GM21526 (cell line): ENCODE results near the gene ANKRD62.
"Not testable (repeated sequence)": the region's sequence is repeated elsewhere in the genome, so short reads cannot be mapped to it uniquely, and the experiment has no call there.

Experiments
- ATAC-seq: cut with Tn5 transposase; IDR thresholded peaks from one replicate; pipeline ENCODE4 v1.9.1; 2021; ENCODE audit warnings: moderate library complexity; ENCODE audit not compliant: unreplicated experiment, low FRiP score

ANKRD62 gene

GRCh38 chr18:12091538-12092141 lies 2.0 kb upstream of the ANKRD62 start:
- no peak for ATAC-seq

GRCh38 chr18:12092398-12093229 lies 1.0 kb upstream of the ANKRD62 start:
- no peak for ATAC-seq

DNA sequence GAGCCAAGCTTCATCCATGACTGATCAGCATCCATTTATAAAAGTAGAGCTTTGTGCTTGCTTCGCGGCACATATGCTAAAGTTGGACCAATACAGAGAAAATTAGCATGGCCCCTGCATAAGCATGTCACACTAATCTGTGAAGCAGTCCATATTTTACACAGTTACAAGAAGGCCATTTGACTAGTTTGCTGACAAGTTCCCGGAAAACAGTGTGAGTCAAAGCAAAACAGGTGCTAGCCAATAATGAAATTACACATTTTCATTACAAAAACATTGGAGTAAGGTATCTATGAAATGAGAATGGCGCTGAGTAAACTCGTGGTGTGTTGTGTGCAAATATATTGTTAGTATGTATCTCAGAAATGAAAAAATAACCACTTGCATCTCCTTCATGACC lies 4.7 kb downstream of the ANKRD62 start:
- no peak for ATAC-seq

DNA sequence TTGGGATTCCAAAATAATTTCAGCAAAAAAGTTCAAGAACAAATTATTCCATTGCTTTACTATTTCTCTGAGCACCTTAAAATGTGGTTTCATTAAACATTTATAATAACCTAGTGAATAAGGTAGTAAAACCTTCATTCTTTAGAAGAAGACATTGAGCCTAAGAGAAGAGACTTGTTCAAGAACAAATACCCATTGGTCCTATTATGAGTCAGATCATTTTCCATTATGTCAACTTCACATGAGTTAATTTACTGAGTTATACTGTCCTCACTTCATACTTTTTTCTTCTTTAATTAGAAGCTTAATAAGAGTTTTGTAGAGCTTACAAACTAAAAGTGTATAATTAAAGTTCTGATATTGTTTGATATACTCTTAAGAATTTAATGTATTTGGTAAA lies 5.5 kb downstream of the ANKRD62 start:
- no peak for ATAC-seq

GRCh38 chr18:12101266-12101665 lies 7.6 kb downstream of the ANKRD62 start:
- no peak for ATAC-seq

DNA sequence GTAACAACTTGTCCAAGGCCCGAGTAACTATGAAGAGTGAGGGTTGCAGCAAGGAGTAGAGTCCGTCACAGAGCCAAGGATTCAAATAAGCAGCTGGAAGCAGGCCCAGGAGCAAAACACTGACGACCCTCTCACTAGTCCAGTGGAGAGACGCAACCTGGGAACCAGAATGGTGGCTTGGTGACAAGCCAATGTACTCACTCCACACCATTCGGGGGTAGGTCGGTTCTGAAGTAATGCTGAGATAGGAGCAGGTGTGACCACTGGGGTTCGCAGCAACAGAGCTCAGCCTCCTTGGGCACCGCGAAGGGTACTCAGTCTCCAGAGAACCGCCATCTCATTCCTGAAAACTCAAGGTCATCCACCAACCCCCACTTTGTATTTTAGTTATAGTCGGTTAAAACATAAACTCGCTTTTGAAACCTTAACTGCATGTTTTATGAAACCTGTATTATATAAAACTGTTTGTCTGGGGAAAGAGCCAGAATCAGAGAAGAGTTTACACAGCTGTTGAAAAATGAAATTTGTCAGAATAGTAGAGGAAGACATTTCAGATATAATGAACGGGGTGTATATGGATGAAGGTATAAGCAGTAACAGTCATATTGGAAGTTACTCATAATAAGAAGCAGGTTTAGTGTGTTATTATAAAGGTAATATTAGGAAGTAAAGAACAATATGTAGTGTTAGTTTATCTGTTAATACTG lies 8.6 kb downstream of the ANKRD62 start:
- ATAC-seq, result no peak

- no peak for ATAC-seq
Measured at GRCh38 chr18:12106471-12106870, 12.8 kb downstream of the ANKRD62 start.

DNA sequence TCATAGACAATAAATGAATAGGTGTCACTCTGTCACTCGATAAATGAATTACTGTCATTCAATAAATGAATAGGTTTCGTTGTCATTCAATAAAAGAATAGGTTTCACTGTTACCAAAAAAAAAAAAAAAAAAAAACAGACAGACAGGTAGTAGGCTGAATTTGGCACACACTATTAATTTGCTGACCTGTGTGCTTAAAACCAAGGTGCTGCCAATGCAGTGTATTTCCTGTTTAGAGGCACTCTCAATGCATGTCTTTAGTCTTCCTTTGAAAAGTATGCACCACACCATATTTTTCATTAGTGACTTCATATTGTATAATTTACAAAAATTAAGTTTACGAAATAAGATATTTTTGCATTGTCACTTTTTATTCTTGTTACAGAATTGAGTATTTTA lies 16.2 kb downstream of the ANKRD62 start:
- no peak for ATAC-seq

GRCh38 chr18:12113999-12114646 lies 20.5 kb downstream of the ANKRD62 start:
- no peak for ATAC-seq

DNA sequence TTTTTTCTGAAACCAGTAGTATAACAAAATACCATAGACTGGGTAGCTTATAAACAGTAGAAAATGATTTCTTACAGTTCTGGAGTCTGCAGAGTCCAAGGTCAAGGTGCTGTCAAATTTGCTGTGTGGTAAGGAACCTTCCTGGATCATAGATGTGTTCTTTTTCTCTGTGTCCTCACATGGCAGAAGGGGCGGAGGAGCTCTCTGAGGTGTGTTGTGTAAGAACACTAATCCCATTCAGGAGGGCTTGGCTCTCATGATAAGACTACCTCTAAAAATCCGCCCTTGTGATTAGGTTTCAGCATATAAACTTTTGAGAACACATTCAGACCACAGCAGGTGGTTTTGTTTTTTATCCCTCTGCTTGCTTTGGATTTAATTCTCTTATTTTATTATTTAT lies 25.7 kb downstream of the ANKRD62 start:
- ATAC-seq, result no peak

DNA sequence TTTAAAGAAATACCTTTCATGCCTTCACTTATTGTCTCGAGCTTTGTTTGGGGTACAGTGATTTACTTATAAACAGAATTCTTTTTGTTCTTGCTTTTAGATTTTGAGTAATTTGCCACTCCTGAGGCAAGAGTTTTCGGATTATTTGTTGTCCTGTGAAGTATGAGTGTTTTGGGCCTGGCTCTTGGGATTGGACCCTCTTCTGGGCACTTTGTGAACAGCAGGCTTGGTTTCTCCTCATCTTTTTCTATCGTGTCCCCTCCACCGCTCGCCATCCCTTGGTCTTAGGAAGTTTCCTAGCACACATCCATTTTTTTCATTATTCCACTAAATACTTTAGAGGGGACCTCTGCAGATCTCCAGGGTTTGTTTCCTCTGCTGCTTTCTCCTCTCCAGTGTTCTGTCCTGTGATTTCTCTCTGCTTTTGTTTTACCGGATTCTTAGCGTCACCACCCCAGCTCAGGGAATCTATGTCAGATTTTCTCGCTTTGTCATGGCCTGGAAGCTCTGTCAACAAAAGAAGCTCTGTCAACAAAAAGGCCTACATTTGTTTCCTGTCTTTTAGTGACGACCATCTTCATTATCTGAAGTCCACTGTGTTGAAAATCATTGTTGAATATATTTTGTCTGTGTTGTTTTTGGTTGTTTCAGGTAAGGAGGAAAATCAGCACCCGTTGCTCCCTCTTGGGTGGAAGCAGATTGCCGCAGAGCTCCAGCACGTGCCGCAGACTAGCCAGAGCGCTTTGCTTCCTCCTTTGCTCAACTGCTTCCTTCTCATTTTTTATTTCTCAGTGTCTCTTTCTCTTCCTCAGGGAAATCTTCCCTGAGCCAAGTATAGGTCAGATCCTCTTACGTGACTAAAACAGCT lies 27.8 kb downstream of the ANKRD62 start:
- no peak for ATAC-seq

GRCh38 chr18:12122043-12122389 lies 28.4 kb downstream of the ANKRD62 start:
- ATAC-seq, result not testable (repeated sequence)

DNA sequence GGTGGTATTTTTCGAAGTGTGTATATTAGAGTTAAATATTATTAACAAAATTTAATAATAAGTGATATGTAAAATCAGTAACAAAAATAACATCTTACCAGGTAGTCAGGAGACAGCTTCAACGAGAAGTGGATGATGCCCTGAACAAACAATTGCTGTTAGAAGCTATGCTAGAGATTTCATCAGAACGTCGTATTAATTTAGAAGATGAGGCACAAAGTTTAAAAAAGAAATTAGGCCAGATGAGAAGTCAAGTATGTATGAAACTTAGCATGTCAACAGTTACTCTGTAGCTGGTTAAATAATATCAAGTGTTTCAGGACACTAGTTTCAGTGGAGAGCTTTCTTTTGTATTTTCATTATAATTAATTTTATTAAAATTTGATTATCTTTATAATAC lies 34.0 kb downstream of the ANKRD62 start:
- ATAC-seq, result not testable (repeated sequence)

DNA sequence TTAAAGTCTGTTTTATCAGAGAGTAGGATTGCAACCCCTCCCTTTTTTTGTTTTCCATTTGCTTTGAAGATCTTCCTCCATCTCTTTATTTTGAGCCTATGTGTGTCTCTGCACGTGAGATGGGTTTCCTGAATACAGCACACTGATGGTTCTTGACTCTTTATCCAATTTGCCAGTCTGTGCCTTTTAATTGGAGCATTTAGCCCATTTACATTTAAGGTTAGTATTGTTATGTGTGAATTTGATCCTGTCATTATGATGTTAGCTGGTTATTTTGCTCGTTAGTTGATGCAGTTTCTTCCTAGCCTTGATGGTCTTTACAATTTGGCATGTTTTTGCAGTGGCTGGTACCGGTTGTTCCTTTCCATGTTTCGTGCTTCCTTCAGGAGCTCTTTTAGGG lies 45.2 kb downstream of the ANKRD62 start:
- ATAC-seq, result not testable (repeated sequence)

- not testable (repeated sequence) for ATAC-seq
Measured at GRCh38 chr18:12140866-12141265, 47.2 kb downstream of the ANKRD62 start.

DNA sequence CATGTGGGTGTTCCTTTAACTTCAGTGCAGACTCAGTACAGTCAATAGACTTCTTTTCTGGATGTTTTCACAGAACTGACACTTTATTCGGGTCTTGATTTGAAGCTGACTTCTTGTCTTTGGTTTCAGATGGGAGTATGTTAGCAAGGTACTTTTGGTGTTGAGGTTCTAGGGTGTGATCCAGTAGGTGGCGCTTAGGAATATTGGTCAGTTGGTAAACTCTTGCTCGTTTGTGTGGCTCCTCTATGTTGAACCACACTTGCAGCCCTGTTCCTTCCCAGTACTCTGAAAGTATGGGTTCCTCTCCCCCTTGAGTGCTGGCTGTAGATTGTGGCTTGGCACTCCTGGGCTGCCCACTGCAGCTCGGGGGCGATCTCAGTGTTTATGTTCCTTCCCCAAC lies 48.1 kb downstream of the ANKRD62 start:
- ATAC-seq, result not testable (repeated sequence)

- not testable (repeated sequence) for ATAC-seq
Measured at GRCh38 chr18:12149431-12149830, 55.8 kb downstream of the ANKRD62 start.

DNA sequence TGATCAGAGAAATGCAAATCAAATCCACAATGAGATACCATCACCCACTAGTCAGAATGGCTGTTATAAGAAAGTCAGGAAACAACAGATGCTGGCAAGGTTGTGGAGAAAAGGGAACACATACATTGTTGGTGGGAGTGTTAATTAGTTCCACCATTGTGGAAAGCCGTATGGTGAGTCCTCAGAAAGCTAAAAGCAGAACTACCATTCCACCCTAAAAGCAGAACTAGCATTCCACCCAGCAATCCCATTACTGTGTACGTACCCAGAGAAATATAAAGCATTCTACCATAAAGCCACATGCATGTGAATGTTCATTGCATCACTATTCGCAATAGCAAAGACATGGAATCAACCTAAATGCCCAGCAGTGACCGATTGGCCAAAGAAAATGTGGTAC lies 60.7 kb downstream of the ANKRD62 start:
- ATAC-seq, result no peak

GRCh38 chr18:12155996-12156395 lies 62.4 kb downstream of the ANKRD62 start:
- ATAC-seq, result no peak

DNA sequence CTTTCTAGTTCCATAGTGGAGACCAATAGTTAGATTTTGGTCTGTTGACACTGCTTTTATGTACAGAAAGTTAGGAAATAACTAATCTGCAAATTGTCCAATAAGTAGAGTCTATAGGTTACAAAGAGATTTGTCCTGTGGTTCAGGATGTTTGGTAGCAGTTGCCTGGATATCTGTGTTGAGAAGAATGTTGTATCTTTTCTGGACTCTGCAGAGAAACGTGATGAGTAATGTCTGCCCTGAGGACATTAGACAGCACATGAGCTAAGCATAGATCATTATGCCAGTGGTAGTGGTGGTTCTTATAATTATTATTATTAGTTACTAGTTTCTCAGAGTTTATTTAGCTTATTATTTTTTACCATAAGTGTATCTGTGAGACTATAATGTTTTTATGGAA lies 65.8 kb downstream of the ANKRD62 start:
- no peak for ATAC-seq
